ENCODE measurements around the gene ATP1B1. TPM values are rescaled to one million over a fixed set of nuclear protein-coding genes. Genes with fewer than 3 reads are reported as not detected.
A peak's percentile ranks its signal among the peaks of the same experiment; 100 is the strongest.

The ATP1B1 gene
- total and polyA plus RNA-seq, 2 of the 13 experiments (the other 11 are each of a cell fraction or from before 2014, with no cell fraction given), result 134 to 135 TPM

DNA sequence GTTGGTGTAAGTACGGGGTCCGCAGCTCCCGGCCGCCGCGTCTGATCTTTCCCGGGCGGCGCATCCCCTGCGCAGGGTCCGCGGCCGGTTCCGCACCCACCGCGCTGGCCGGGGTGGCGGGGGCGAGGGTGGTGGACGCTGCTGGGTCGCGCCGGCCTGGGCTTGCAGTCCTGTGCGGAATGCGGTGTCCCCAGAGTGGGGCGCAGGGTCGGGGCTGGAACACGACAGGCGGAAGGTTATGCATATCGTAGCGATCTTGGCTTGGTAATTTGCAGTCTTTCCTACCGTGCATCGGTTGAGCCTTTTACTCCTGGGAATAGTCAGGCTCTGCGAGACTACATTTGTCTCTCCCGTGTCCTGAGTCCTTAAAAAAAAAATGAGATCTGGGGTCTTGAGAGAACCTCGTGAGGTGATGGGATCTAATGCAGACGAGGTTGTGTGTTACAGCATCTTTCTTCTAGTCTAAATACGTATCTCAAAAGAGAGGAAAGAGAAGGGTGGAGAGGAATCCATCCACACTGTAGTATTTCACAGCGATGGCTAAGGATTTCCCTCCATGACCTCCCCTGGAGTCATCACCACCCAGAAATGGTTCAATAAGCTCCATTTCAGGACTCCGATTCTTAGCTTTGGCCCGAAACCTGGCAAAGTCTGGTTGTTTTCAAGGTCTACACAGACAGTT lies 572 bp downstream of the ATP1B1 start:
- in situ Hi-C loops (cut with HindIII; ENCODE audit: extremely low pct_ligation_motif_present, low pct_unique_long_range_greater_than_20kb), result no loop called here
- Histone ChIP-seq H3K27ac (ENCODE audit: extremely low read length, insufficient read depth, low read length) (peak overlapping the region; percentile 95), H3K4me2 (ENCODE audit: low read depth, low read length) (peak overlapping the region; percentile 98), H2AFZ (ENCODE audit: low read length) (no peak overlapping the region), H3K27me3 (ENCODE audit: control insufficient read depth in 1 of 2, insufficient read depth in 2 of 2, low read length in 2 of 2) (no peaks in the 10 kb centered on the region; a peak in 1 of 5 replicates), H3K4me1 (ENCODE audit: insufficient read depth, low read length) (peaks cover 65% of the 10 kb centered on the region), H3K36me3 (replicated peaks in 1 of 2; ENCODE audit: control insufficient read depth in 1 of 2, insufficient read depth in 2 of 2, low read length in 2 of 2) (peaks cover 2 to 11% of the 10 kb centered on the region in 2 experiments; a peak in 4 of 5 replicates), H3K9ac (ENCODE audit: insufficient read depth, low read depth, low read length) (peak overlapping the region; percentile 95), H3K79me2 (ENCODE audit: insufficient read depth, low read length) (peaks cover 55% of the 10 kb centered on the region), H3K9me3 (ENCODE audit: low read length) (no peaks in the 10 kb centered on the region), H3K4me3 (replicated peaks in 1 of 3; ENCODE audit: insufficient read depth in 1 of 3, low read depth in 2 of 3, low read length in 3 of 3) (peak overlapping the region; percentile 95 to 99 (median 96)), H4K20me1 (ENCODE audit: insufficient read depth, low read length) (peaks cover 48% of the 10 kb centered on the region)
- ChIA-PET CTCF (ENCODE audit: low intra/inter-chr PET ratio, low total read pairs) (no interaction called here), POLR2A (interaction anchor here (0.8 to 4.6 kb wide), 12 partner anchors 10 to 555 kb away, joined by 3 to 29 read pairs (median 6); partner anchors contain the start of genes BLZF1 and NME7)
- ATAC-seq (no peak), FAIRE-seq (no peak), DNase-seq (ENCODE audit: low spot score) (no peak)
- under 1% methylated on average over 18 of the region's 41 CpGs for WGBS (ENCODE audit: low lambda C conversion rate)
- no TSS peak for BruUV-seq (replicated peaks)
- intact Hi-C loops (cut with micrococcal nuclease; ENCODE audit: unreplicated experiment), result loop anchor here (1.0 to 10.0 kb wide), 6 partner anchors 41 to 420 kb away; partner anchors contain the start of gene SLC19A2
- TF ChIP-seq TFDP2 (CRISPR knock-in tag; IDR thresholded peaks at IDR 0.05), result no peak
- TF ChIP-seq HNRNPLL (IDR thresholded peaks at IDR 0.05; ENCODE audit: low read depth, low read length, poor library complexity, severe bottlenecking), result peak; percentile 67
- TF ChIP-seq JARID2 (CRISPR knock-in tag; IDR thresholded peaks at IDR 0.05; ENCODE audit: insufficient replicate concordance), result no peak
- no peak for TF ChIP-seq PPARG (CRISPR knock-in tag; conservative IDR thresholded peaks at IDR 0.05)
- no peak for TF ChIP-seq SP4 (CRISPR knock-in tag; IDR thresholded peaks at IDR 0.05)
- TF ChIP-seq RBM39 (IDR thresholded peaks at IDR 0.05; ENCODE audit: low read depth, low read length, poor library complexity, severe bottlenecking), result peak; percentile 9
- TF ChIP-seq DNMT1 (CRISPR knock-in tag; IDR thresholded peaks at IDR 0.05), result no peak
- TF ChIP-seq DRAP1 (CRISPR knock-in tag; IDR thresholded peaks at IDR 0.05), result no peak
- 0 out of 2 replicates have a peak, but pooled peaks have one; percentile 89 for TF ChIP-seq AFF4 (CRISPR knock-in tag; IDR thresholded peaks at IDR 0.05)
- TF ChIP-seq, protein P1, sequence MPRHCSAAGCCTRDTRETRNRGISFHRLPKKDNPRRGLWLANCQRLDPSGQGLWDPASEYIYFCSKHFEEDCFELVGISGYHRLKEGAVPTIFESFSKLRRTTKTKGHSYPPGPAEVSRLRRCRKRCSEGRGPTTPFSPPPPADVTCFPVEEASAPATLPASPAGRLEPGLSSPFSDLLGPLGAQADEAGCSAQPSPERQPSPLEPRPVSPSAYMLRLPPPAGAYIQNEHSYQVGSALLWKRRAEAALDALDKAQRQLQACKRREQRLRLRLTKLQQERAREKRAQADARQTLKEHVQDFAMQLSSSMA (CRISPR knock-in tag; IDR thresholded peaks at IDR 0.05), result 0 out of 2 replicates have a peak, but pooled peaks have one; percentile 25
- TF ChIP-seq NFYC (CRISPR knock-in tag; IDR thresholded peaks at IDR 0.05), result no peak
- 0 out of 2 replicates have a peak, but pooled peaks have one; percentile 10 for TF ChIP-seq WIZ (CRISPR knock-in tag; IDR thresholded peaks at IDR 0.05)
- no peak for TF ChIP-seq ZNF747 (CRISPR knock-in tag; IDR thresholded peaks at IDR 0.05; ENCODE audit: borderline replicate concordance)
- TF ChIP-seq RBFOX2 (IDR thresholded peaks at IDR 0.05; ENCODE audit: low read depth, low read length), result peak; percentile 10; the same call in 1 of the 2 replicates
- peak; percentile 33; the same call in 1 of the 2 replicates for TF ChIP-seq SAP130 (CRISPR knock-in tag; IDR thresholded peaks at IDR 0.05; ENCODE audit: low read depth)
- no peak for TF ChIP-seq PITX1 (CRISPR knock-in tag; IDR thresholded peaks at IDR 0.05)
- no peak for TF ChIP-seq JDP2 (CRISPR knock-in tag; IDR thresholded peaks at IDR 0.05; ENCODE audit: borderline replicate concordance)
